CD4-positive, alpha-beta T cell treated with Interleukin-2 at 100 ng/mL for 4 hours (primary cell): ENCODE measurements around the gene ACP5.
A peak's percentile ranks its signal among the peaks of the same experiment; 100 is the strongest.
"Not testable (repeated sequence)": the region's sequence is repeated elsewhere in the genome, so short reads cannot be mapped to it uniquely, and the experiment has no call there.

Experiments
- DNase-seq: peaks from one replicate; pipeline ENCODE4 v3.0.0-alpha.2; 2020; ENCODE audit warnings: low spot score

Gene ACP5

DNA sequence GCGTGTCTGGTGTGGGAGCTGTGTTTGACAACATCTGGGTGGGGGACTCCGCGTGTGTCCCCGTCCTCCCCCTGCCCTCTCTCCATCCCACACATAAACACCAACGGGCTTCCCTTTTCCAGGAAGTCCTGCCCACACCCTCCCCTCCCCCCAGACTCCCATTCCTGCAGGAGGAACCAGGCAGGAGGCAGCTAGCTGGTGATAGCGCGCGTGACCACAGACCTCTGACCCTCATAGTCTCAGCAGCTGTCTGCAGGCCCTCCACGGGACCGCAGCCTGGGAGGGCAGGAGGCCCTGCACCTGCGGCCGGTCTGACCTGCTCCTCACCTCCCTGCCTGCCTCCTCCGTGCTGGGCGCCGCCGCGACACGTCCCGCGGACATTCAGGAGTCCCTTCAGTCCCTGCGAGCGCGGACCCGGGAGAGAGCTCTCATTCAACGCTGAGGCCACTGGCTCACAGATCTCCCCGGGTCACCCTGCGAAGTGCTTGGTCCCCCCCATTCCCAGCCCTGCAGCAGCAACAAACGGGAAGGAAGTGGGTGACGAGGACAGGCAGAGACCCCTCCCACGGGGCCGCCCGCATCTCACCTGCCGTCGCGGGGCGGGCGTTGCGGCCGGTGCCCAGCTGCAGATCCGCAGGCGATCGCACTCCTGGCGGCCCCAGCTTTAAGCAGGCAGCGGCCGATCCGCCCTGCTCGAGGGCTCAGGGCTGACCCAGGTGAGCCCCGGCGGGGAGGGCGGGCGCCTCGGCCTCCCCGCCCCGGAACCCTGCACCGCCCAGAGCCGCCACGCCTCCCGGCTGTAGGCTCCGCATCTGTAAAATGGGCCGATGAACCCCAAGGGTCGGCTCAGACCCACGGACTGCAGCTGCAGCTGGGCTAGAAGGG lies 1.1 kb upstream of the ACP5 start:
- DNase-seq, result peak; percentile 30

DNA sequence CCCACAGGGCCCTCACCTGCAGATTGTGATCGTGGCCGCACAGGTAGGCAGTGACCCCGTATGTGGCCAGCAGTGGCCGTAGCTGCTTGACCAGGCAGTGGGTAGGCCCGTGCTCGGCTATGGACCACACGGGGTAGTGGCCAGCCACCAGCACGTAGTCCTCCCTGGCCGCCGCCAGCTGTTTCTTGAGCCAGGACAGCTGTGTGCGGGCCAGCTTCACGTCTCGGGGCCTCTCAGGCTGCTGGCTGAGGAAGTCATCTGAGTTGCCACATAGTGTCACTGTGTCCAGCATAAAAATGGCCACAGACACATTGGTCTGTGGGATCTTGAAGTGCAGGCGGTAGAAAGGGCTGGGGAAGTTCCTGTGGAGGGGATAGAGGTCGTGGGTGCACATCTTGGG lies 1.2 kb downstream of the ACP5 start:
- no peak for DNase-seq

DNA sequence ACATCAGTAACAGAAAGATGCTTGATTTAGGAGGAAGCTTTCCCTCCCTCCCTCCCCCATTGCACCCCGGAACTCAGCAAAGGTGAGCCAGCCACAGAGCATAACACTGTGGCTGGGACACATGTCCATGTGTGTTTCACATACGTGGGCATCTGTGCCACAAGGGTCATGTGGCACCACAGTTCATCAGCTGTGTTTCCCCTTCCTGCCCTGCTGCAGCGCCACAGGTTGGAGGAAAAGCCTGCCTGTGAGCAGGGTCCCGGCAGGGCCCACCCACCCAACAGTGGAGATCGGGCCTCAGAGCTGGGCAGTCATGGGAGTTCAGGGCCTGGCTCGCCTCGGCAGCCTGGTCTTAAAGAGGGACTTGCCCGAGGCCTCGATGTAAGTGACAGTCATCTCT lies 2.8 kb downstream of the ACP5 start:
- DNase-seq, result no peak

DNA sequence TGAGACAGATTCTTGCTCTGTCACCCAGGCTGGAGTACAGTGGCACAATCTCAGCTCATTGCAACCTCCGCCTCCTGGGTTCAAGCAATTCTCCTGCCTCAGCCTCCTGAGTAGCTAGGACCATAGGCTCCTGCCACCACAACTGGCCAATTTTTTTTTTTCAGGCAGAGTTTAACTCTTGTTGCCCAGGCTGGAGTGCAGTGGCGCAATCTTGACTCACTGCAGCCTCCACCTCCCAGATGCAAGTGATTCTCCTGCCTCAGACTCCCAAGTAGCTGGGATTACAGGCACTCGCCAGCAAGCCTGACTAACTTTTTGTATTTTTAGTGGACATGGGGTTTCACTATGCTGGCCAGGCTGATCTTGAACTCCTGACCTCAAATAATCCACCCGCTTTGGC lies 3.7 kb downstream of the ACP5 start:
- not testable (repeated sequence) for DNase-seq

DNA sequence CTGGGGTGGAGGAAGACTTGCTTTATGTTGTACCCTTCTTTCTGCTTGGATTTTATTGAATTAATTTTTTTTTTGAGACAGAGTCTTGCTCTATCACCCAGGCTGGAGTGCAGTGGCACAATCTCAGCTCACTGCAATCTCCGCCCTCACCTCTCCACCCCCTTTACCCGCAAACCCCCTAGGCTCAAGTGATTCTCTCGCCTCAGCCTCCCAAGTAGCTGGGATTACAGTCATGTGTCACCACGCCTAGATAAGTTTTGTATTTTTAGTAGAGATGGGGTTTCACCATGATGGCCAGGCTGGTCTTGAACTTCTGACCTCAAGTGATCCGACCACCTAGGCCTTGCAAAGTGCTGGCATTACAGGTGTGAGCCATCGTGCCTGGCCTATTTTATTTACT lies 4.1 kb downstream of the ACP5 start:
- not testable (repeated sequence) for DNase-seq

DNA sequence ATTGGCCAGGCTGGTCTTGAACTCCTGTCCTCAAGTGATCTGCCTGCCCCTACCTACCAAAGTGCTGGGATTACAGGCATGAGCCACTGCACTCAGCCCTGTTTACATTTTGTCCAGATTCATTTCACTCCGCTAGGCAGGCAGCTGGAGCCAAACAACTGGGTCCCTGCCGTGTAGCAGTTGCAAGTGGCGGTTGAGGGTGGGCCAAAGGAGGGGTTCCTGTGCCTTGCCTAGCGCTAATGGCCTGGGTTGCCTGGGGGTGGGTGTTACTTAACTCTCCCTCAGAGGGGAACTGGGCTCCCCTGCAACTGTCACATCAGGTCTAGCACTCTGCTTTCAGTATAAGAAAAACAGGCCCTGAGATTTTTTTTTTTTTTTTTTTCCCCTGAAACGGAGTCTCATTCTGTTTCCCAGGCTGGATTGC lies 7.4 kb downstream of the ACP5 start:
- DNase-seq, result no peak

DNA sequence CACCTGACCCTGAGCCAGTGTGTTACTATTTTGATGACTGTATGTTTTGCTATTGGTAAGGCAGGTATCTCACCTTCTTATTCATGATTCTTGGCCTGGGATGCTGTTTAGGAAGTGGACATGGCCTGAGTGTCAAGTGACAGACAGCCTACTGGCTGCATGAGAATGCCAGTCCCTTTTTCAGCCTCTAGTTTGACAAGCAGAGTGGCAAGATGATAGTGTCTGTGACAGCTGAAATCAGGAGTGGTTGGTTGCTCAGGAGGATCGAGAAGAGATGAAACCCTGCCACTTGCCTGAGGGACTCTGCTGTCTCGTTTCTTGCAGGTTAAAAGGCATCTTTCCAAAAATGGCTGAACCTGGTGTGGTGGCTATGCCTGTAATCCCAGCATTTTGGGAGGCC lies 11.3 kb downstream of the ACP5 start:
- no peak for DNase-seq

DNA sequence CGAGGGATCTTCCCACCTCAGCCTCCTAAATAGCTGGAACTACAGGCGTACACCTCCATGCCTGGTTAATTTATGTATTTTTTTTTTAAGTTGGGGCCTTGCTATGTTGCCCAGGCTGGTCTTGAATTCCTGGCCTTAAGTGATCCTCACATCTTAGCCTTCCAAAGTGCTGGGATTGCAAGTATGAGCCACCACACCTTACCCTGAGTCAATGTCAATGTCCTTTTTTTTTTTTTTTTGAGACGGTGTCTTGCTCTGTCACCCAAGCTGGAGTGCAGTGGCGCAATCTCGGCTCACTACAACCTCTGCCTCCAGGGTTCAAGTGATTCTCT lies 11.8 kb downstream of the ACP5 start:
- not testable (repeated sequence) for DNase-seq

DNA sequence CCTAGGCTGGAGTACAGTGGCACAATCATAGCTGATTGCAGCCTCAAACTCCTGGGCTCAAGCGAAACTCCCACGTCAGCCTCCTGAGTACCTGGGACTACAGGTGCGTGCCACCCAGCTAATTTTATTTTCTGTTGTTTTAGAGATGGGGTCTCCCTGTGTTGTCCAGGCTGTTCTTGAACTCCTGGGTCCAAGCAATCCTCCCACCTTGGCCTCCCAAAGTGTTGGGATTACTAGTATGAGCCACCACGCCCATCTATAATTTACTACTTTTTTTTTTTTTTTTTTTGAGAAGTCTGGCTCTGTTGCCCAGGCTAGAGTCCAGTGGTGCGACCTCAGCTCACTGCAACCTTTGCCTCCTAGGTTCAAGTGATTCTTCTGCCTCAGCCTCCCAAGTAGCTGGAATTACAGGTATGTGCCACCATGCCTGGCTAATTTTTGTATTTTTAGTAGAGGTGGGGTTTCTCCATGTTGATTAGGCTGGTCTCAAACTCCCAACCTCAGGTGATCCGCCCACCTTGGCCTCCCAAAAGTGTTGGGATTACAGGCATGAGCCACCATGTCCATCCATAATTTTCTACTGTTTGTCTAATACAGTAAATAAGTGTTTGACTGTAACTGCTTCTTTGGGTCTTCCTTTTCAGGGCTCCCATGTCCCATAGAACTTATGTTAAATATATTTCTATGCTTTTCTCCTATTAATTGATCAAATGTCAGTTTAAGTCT lies 13.2 kb downstream of the ACP5 start:
- not testable (repeated sequence) for DNase-seq

DNA sequence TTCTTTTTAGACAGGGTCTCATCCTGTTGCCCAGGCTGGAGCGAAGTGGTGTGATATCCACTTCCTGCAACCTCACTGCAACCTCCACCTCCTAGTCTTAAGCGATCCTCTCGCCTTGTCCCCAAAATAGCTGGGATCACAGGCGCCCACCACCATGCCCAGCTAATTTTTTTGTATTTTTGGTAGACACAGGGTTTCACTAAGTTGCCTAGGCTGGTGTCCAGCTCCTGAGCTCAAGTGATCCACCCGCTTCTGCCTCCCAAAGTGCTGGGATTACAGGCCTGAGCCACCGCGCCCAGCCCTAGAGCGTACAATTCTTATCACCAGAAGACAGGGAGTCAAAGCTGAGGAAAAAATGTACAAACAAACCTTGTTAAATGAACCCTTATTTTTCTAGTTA lies 13.9 kb downstream of the ACP5 start:
- DNase-seq, result no peak

DNA sequence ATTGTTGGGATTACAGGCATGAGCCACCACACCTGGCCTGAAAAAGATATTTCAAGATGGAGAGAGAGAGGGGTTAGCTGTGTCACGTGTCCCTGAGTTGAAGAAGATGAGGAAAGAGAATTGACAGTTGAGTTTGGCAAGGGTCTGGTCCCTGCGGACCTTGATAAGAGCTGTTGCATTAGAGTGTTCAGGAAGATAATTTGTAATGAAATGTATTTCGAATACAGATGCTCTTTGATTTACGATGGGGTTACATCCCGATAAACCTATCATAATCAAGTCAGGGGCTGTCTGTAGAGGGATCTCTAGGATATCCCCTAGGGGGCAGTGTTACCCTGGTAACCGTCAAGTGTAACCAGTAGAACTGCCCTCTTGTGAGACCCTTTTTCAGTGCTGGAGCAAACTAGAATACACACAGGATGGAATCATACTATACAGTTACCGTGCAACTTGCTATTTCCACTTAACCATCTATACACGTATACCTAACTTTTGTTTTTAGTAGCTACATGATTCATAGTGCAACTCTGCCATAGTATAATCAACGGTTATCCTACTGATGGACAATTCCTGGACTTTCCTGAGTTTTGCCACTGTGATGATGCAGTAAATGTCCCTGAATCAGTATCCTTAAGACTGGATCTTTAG lies 16.9 kb downstream of the ACP5 start:
- peak; percentile 83 for DNase-seq

DNA sequence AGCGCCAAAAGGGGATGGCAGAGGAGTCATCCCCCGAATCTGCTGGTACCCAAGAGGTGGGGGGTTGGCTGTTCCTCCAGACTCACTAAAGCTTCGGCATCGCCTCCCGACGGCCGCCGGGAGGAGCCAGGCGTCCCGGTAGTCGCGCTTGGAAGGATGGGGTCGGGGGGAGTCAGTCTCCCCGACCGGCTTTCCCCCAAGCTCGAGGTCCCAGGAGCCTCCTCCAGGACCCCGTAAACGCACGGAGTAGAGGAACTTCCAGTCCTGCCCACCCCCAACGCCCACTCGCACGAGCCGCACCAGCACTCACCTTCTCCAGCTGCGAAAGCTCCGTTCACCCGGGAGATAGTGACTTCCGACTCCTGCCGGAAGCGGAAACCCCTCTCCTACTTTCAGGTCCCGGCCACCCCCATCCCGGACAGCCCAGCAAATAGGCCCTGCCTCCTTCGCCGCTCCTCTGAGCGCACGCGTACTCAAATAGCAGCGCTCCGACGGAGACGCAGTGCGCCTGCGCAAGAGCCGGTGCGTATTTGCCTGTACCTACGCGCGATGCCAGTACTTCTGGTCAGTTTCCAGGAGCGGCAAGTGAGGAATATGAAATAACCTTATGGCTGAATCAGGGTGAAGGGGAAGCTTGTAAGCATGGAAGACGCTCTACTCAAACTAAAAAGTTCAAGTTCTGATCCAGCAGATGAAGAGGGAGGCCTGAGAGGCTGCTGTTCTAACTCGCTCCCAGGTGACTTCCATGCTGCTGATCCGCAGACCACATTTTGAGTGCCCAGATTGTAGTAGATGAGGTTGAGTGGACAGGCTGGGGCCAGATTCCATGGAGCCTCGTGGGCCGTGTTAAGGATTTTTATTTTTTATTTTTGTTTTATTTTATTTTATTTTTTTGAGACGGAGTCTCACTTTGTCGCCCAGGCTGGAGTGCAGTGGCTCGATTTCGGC lies 18.3 kb downstream of the ACP5 start, which contains the start of gene ELOF1:
Gene ELOF1, minus strand, starts transcription at position 350 of the 948 bp plus-strand sequence. CDS start 4,883 bp downstream, outside the sequence.
- peak; percentile 97 for DNase-seq

DNA sequence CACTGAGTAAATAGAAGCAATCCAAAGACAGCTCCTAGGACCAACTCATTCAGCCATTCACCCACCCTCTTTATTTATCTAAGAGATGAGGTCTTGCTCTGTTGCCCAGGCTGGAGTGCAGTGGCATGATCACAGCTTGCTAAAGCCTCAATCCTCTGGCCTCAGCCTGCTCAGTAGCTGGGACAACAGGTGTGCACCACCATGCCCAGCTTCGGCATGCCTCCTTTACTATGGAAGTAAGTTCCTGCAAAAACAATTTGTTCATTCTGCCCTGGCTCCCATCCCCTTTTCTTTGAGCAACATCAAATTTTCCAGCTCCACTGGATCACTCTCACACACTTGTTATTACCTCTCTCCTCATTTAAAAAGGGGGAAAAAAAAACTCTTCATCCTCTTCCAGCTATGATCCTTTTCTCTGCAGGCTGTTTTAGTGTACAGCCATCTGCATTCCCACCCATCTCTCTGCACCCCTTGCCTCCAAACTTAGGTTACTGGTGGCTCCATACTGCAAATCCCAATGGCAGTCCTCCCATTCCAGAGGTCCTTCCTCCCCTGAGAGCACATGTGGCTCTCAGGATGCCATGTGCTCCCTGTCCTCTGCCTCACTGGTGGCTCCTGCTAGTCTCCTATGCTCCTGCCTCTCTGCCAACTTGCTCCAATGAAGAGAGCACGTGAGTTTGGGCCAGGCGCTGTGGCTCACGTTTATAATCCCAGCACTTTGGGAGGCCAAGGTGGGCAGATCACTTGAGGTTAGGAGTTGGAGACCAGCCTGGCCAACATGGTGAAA lies 20.6 kb downstream of the ACP5 start:
- DNase-seq, result no peak

DNA sequence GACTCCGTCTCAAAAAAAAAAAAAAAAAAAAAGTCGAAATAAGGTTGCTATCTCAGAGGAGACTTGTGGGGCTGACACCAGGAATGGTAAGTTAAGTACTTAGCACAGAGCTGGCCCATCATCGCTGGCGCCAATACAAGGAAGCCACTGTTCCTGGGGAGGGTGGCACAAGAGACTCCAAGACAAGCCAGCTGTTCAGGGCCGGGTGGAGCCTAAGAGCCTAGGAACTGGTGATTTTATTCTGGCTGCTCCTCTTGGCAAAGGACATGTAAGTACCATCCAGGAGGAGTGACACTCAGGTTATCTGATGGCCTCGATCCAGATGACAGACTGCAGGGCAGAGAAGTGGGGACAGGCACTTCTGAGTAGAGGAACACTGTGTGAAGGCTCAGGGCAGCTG lies 22.2 kb downstream of the ACP5 start:
- no peak for DNase-seq

DNA sequence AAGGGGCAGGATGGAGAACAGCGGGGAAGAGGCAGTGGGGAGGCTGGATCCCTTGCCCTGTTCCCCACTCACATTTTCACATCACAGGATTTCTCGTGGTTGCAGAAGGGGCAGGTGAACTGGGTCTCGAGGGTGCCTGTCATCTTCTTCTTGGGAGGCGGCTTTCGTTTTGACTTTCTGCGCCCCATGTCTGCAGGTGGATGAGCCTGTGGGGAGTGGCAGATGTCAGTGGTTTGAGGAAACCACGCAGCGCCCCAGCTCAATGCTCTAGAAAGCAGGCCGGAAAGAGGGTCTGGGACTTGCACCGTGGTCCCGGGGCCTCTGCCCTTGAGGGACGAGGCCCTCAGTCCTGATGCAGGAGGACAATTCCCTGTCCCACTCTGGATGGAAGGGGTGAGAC lies 23.3 kb downstream of the ACP5 start:
- DNase-seq, result no peak

DNA sequence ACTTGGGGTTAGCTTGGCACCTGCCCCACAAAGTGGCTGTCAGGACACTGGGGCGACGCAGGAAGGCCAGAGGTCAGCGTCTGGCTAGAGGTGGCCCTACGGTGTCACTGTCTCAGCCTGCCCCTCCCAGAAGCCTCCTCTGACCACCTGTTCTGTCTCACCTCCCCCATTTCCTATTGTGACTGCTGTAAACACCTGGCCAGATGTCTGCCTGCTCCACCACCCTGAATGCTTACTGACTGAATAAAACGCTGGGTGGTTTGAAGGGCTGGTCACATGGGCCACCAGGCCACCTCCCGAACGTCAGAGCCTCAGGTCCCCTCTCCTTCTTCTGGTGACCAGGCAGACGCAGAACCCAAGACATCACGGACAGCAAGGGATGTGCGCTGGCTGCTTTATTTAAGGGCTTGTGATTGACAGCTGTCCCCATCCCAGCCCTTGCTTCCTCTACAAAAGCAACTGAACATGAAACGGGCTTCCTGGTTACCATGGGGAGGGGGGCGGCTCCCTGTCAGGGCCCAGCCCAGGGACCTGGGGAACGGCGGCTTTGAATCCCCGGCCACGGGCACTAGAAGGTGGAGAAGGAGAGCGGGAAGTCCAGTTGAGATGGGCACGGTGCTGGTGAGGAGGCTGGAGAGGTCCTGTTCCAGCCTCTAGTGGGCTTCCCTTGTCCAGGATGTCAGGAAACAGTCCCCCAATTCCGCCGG lies 24.6 kb downstream of the ACP5 start:
- DNase-seq, result no peak

DNA sequence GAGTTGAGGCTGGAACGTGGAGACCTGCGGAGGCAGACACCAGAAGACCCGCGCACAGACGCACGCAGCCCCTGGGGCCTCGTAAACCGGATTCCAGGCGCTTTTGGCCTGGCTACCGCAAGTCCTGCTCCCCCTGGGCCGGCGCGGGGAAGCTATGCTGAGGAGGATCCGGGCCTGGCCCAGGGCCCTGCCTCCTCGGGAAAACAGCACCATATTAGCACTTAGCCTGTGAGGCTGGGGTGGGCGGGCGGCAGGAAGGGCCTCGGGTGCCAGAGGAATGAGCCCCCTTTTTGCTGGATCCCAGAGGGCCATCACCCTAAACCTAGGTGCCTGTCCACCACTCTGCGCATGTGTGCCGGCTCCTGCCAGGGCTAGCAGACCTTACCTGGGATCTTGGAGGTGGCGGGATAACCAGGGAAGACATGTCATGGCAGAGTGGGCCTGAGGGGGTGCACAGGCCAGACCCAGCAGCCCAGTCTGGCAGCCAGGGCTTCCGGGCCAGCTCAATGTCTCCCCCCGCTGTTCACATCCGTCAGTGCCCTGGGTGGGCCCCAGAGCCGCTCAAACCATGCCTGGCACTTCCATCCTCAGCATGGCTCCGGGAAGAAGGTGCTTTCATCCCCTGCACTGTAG lies 25.7 kb downstream of the ACP5 start:
- DNase-seq, result no peak

DNA sequence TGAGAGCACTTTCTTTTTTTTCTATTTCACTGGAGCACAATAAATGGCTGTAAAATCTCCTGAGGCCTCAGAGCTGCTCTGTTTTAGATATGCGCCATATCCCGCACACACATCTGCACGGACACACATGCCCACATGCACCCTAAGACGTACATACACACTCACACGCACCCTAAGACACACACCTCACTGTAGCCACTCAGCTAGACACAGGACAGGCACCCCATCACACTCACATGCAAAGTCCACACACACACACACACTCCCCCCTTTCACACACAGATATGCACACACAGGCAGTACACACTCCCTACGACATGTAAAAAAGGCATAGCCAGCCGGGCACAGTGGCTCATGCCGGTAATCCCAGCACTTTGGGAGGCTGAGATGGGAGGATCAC lies 27.2 kb downstream of the ACP5 start:
- DNase-seq, result no peak

DNA sequence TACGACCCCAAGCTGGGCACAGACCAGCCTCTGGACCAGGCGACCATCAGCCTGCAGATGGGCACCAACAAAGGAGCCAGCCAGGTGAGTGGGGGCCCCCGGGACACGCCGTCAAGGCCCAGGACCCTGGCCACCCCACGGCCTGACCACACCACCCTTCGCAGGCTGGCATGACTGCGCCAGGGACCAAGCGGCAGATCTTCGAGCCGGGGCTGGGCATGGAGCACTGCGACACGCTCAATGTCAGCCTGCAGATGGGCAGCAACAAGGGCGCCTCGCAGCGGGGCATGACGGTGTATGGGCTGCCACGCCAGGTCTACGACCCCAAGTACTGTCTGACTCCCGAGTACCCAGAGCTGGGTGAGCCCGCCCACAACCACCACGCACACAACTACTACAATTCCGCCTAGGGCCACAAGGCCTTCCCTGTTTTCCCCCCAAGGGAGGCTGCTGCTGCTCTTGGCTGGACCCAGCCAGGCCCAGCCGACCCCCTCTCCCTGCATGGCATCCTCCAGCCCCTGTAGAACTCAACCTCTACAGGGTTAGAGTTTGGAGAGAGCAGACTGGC lies 28.0 kb downstream of the ACP5 start:
- no peak for DNase-seq
